NCI-H2081 treated with DMSO at 0.1 percent for 48 hours (cell line): Measurements from ENCODE around the gene PNMA8B.
"Not testable (repeated sequence)": the region's sequence is repeated elsewhere in the genome, so short reads cannot be mapped to it uniquely, and the experiment has no call there.

Source experiments
- DNase-seq: peaks from one replicate; lab custom pipeline; 2025; lab: John Stamatoyannopoulos, UW

The PNMA8B gene

DNA sequence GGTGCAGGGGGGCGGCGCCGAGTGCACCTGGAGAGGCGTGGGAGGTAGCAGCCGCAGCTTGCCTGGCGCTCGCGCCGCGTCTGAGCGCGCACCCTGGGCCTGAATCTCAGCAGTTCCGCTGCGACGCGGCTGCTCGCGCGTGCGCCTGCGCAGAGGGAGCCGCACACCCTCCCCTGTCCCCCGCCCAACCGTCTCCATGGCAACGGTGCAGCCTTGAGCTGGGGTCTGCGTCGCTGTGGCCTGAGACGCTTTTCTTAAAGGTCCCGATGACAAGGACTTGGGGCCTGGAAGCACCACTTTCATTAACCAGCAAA is at the start of gene PNMA8B:
Gene PNMA8B (minus strand): TSS at position 82 of the 314 bp plus-strand sequence. CDS start 402 bp downstream, outside the sequence.
- no peak for DNase-seq

DNA sequence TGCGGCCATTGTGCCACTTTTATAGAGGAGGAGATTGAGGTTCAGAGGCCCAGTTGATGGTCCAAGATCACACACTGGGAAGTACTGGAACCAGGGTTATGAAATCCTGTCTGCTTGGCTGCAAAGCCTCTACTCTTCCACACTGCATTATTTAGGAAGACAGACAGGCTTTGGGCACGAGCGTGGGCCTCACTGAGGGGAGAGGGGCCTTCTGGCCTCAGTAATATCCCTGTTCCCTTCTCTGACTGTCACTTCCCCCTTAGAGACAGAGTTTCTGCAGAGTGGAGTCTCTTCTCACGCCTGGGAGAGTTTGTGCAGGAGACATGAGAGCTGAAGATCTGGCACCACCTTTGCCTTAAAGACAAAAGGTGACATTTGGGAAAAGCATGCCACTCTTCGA is 49.0 kb upstream of the PNMA8B start:
- DNase-seq: no peak

- DNase-seq: no peak
These were observed 47.0 kb upstream of the PNMA8B start for GRCh38 chr19:46542428-46543230.

DNA sequence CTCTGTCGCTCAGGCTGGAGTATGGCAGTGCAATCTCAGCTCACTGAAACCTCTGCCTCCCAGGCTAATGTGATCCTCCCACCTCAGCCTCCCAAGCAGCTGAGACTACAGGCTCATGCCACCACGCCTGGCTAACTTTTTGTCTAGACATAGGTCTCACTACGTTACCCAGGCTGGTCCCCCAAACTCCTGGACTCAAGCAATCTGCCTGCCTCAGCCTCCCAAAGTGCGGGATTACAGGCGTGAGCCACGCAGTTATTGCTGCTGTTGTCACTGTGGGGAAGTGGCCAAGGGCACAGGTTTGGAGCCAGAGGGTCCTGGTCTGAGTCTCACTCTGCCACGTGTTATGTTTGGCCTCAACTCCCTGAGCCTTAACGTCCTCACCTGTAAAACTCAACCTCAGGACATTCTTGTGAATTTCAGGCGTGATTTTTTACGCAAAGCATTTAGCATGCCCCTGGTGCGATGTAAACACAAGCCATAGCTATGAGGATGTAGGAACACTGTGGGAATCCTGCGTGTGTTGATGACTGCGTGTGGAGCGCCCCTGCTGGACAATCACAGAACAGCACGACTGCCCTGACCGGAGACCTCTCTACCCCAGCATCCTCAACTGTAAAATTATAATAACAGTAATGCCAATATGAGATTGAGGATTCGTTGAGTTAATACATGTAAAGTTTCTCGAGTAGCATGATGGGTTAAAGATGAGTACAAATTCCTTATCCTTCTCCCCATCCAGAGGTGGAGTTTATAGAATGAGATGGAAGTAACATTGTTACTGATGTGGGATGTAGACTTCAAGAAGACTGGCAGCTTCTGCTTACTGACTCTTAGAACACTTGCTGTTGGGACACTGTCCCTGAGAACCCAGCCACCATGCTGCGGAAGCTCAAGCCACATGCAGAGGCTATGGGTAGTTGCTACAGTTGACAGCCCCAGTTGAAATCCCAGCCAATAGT is 41.8 kb upstream of the PNMA8B start:
- DNase-seq: no peak

GRCh38 chr19:46536391-46536790 is 40.7 kb upstream of the PNMA8B start:
- no peak for DNase-seq

- DNase-seq: no peak
These were observed 38.0 kb upstream of the PNMA8B start for GRCh38 chr19:46533621-46534081.

GRCh38 chr19:46533078-46533620 is 37.5 kb upstream of the PNMA8B start:
- DNase-seq: no peak

GRCh38 chr19:46530636-46531035 is 35.0 kb upstream of the PNMA8B start:
- no peak for DNase-seq

- no peak for DNase-seq
These were observed 34.2 kb upstream of the PNMA8B start for GRCh38 chr19:46529622-46530451.

GRCh38 chr19:46528601-46529590 is 33.2 kb upstream of the PNMA8B start:
- DNase-seq: no peak

GRCh38 chr19:46526801-46527200 is 31.1 kb upstream of the PNMA8B start:
- not testable (repeated sequence) for DNase-seq

GRCh38 chr19:46524308-46524707 is 28.6 kb upstream of the PNMA8B start:
- no peak for DNase-seq

- DNase-seq: not testable (repeated sequence)
These were observed 27.3 kb upstream of the PNMA8B start for GRCh38 chr19:46522988-46523387.

DNA sequence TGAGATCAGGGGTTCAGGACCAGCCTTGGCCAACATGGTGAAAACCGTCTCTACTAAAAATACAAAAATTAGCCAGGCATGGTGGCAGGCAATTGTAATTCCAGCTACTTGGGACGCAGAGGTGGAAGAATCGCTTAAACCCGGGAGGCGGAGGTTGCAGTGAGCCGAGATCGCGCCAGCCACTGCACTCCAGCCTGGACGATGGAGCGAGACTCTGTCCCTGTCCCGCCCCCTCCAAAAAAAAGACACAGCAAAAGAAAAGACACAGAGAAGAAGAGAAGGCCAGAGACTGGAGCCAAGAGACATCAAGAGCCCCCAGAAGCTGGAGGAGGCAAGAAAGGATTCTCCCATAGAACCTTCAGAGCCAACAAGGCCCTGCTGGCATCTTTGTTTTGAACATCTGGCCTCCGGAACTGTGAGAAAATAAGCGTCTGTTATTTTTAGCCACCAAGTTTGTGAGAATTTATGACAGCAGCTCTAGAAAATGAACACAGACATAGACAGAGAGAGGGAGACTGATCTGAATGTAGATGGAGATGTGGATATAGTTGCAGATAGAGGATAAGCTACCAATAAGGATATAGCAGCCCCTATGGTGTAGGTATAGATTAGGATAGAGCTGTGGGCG is 25.7 kb upstream of the PNMA8B start:
- DNase-seq: no peak

- no peak for DNase-seq
These were observed 24.9 kb upstream of the PNMA8B start for GRCh38 chr19:46520616-46521015.

- no peak for DNase-seq
These were observed 21.8 kb upstream of the PNMA8B start for GRCh38 chr19:46517471-46517870.

GRCh38 chr19:46515879-46516350 is 20.2 kb upstream of the PNMA8B start:
- no peak for DNase-seq

DNA sequence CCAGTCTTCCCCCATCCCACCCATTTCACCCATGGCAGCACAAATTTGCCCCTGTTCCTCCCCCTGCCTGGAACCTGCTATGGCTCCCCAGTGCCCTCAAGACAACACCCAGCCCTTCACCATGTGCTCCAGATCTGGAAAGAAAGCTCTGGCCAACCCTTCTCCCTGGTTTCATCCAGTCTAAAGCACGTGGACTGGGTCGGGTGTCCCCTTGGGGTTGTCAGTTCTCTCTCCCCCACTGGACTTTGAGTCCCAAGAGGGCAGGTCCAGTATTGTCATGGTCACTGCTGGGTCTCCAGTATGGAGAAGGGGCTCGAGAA is 19.6 kb upstream of the PNMA8B start:
- DNase-seq: no peak

GRCh38 chr19:46514589-46515289 is 19.1 kb upstream of the PNMA8B start:
- DNase-seq: no peak
